NT2/D1 (cell line): Measurements from ENCODE around the gene PARD3.

Source experiments
- DNase-seq: peaks from one replicate; pipeline ENCODE4 v3.0.0-alpha.2; 2011; ENCODE audit warnings: low read depth, low spot score
- H3K27me3 ChIP-seq: 2 replicates; pipeline ENCODE4 v1.6.0; 2011; ENCODE audit warnings: mild to moderate bottlenecking; ENCODE audit not compliant: insufficient read length, insufficient read depth
- H3K36me3 ChIP-seq: 2 replicates; pipeline ENCODE4 v1.6.1; 2011; ENCODE audit warnings: mild to moderate bottlenecking, low read length, mixed read lengths; ENCODE audit not compliant: insufficient read depth, insufficient read length
- H3K4me1 ChIP-seq: 2 replicates; pipeline ENCODE4 v1.5.1; 2011; ENCODE audit not compliant: insufficient read depth, insufficient read length
- H3K4me3 ChIP-seq: 2 replicates; pipeline ENCODE4 v1.5.1; 2011; ENCODE audit warnings: low read depth; ENCODE audit not compliant: insufficient read length
- H3K9ac ChIP-seq: 2 replicates; pipeline ENCODE4 v1.6.0; 2011; ENCODE audit warnings: low read depth; ENCODE audit not compliant: insufficient read length
- H3K9me3 ChIP-seq: 2 replicates; pipeline ENCODE4 v1.5.1; 2011; ENCODE audit warnings: mild to moderate bottlenecking, low read length; ENCODE audit not compliant: insufficient read depth
- SUZ12 ChIP-seq: IDR thresholded peaks from 2 replicates; pipeline ENCODE4 v1.6.1; 2011; ENCODE audit not compliant: insufficient read length, insufficient read depth; ENCODE audit errors: extremely low read depth
- YY1 ChIP-seq: IDR thresholded peaks from 2 replicates; pipeline ENCODE4 v1.6.1; 2011; ENCODE audit not compliant: insufficient read length, insufficient read depth
- ZNF274 ChIP-seq: IDR thresholded peaks from 2 replicates; pipeline ENCODE4 v1.6.1; 2011; ENCODE audit warnings: mild to moderate bottlenecking, low read depth, low read length

The PARD3 gene

GRCh38 chr10:34135515-34135914 lies 679.6 kb downstream of the PARD3 start:
- Histone ChIP-seq H3K27me3 (no peaks in the 10 kb centered on the region), H3K9me3 (no peaks in the 10 kb centered on the region), H3K36me3 (no peaks in the 10 kb centered on the region), H3K4me1 (no peaks in the 10 kb centered on the region), H3K4me3 (no peak overlapping the region), H3K9ac (no peak overlapping the region)
- no peak for DNase-seq
- TF ChIP-seq SUZ12, result no peak
- no peak for TF ChIP-seq YY1
- no peak for TF ChIP-seq ZNF274

DNA sequence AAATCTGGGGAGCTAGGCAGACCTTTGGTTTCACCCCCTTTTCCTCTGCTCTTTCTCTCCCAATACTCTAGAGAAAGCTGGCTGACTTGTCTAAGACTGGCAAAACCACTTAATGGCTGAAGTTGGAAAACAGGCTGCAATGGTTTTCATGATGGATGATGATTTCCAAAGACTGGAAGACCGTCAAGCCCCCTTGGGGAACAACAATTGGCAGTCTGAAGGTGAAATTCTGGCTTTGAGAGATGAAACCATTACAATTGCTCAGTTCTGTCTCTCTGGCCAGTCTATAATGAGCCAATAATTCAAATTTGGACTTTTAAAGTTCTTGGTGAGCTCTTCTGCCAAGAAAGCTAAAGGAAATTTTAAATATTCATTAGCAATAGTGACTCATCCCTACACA lies 680.5 kb downstream of the PARD3 start:
- Histone ChIP-seq H3K27me3 (no peaks in the 10 kb centered on the region), H3K4me1 (no peaks in the 10 kb centered on the region), H3K9ac (no peak overlapping the region), H3K4me3 (no peak overlapping the region), H3K9me3 (no peaks in the 10 kb centered on the region), H3K36me3 (no peaks in the 10 kb centered on the region)
- TF ChIP-seq YY1, result no peak
- TF ChIP-seq SUZ12, result no peak
- no peak for TF ChIP-seq ZNF274
- DNase-seq, result no peak

DNA sequence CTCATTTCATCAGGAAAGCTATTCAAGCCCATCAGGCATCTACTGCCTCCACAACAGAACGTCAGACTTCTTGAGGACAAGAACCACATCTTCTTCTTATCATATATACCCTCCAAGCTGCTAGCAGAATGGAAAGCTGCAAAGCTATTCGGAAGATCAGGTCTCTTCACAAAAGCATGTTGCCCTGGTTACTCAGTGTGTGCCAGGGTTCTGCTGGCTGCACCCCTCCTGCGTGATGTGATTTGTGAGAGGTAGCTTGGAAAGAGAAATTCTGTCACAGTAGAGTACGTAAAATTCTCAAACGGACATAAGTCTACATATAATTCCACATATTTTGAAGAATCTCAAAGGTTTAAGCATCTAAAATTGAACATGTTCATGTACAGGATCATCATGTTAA lies 681.7 kb downstream of the PARD3 start:
- TF ChIP-seq SUZ12 (no peak), ZNF274 (no peak), YY1 (no peak)

GRCh38 chr10:34131152-34131551 lies 683.9 kb downstream of the PARD3 start:
- no peak overlapping the region for H3K4me3 ChIP-seq
- H3K36me3 ChIP-seq, result no peaks in the 10 kb centered on the region
- H3K27me3 ChIP-seq, result no peaks in the 10 kb centered on the region
- H3K9ac ChIP-seq, result no peak overlapping the region
- H3K4me1 ChIP-seq, result no peaks in the 10 kb centered on the region
- no peak for DNase-seq
- no peak for TF ChIP-seq ZNF274
- TF ChIP-seq SUZ12, result no peak
- TF ChIP-seq YY1, result no peak
- H3K9me3 ChIP-seq, result no peaks in the 10 kb centered on the region

More for the DNA sequence above, 681.7 kb downstream of the PARD3 start:
- no peaks in the 10 kb centered on the region for H3K27me3 ChIP-seq
- no peaks in the 10 kb centered on the region for H3K36me3 ChIP-seq
- DNase-seq, result no peak
- no peak overlapping the region for H3K9ac ChIP-seq
- H3K4me1 ChIP-seq, result no peaks in the 10 kb centered on the region
- no peaks in the 10 kb centered on the region for H3K9me3 ChIP-seq
- no peak overlapping the region for H3K4me3 ChIP-seq

GRCh38 chr10:34127676-34128075 lies 687.4 kb downstream of the PARD3 start:
- no peaks in the 10 kb centered on the region for H3K27me3 ChIP-seq
- H3K9ac ChIP-seq, result no peak overlapping the region
- H3K4me1 ChIP-seq, result no peaks in the 10 kb centered on the region
- H3K36me3 ChIP-seq, result no peaks in the 10 kb centered on the region
- TF ChIP-seq SUZ12 (no peak), ZNF274 (no peak), YY1 (no peak)
- no peak overlapping the region for H3K4me3 ChIP-seq
- DNase-seq, result no peak
- no peaks in the 10 kb centered on the region for H3K9me3 ChIP-seq

DNA sequence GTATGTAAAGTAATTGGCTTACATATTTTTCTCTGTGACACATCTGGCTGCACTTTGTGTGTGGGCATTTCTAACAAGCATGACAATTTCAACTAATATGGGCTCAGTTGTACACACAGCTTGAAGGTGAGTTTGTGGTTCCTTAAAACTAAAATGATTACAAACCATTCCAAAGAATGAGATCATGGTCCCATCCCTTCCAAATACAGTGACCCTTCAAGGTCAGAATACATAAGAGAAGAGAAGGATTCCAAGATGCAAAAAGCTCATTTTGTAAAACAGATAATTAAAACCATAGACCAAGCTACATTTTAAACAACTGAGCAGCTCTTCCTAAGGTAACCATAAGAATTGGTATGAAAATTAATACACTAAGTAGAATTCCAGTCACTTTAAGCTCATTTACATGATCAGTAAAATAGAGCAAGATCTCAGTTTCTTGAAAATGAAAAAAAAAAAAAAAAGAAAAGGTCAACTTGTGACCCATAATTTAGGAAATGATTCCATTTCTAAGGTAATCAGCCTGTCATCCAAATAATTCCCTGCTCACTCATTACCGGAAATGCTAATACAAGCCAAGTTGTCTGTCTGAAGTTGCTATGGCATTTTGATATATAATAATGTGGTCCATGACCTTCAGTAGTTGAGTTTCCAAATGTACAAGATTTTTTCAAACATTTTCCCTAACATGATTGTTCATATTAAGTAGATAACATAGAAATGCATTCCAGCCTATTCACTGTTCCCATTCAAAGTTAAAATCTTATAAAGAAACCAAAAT lies 688.5 kb downstream of the PARD3 start:
- TF ChIP-seq YY1 (no peak), ZNF274 (no peak)
- Histone ChIP-seq H3K4me3 (no peak overlapping the region), H3K36me3 (no peaks in the 10 kb centered on the region), H3K27me3 (no peaks in the 10 kb centered on the region), H3K9ac (no peak overlapping the region), H3K9me3 (no peaks in the 10 kb centered on the region), H3K4me1 (no peaks in the 10 kb centered on the region)
- no peak for DNase-seq

DNA sequence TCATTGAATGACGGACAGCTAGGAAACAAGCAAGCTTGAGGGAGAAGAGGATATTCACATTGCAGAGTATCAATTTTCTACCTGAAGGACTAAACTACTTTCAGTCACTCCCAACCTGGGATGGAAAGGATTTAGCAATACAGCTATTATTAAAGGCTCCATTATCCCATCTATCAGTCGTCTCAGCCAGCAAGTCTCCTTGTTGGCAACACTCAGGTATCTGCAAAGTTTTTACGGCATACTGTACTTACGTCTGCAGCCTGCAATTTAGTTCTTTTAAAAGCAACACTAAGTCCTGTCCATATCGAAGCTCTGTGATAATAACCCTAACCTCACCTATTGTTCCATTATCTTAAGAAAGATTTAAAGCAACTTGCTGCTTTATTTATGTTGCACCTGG lies 689.4 kb downstream of the PARD3 start:
- DNase-seq, result no peak
- TF ChIP-seq ZNF274, result no peak
- no peak for TF ChIP-seq SUZ12
- TF ChIP-seq YY1, result no peak
- H3K9me3 ChIP-seq, result no peaks in the 10 kb centered on the region
- H3K36me3 ChIP-seq, result no peaks in the 10 kb centered on the region
- H3K4me1 ChIP-seq, result no peaks in the 10 kb centered on the region
- no peak overlapping the region for H3K4me3 ChIP-seq
- H3K27me3 ChIP-seq, result no peaks in the 10 kb centered on the region
- no peak overlapping the region for H3K9ac ChIP-seq
